Endothelial cell of umbilical vein (primary cell): ENCODE results near the gene CISD2. TPM values are rescaled to one million over a fixed set of nuclear protein-coding genes. Genes with fewer than 3 reads are reported as not detected.
"Not testable (repeated sequence)": the region's sequence is repeated elsewhere in the genome, so short reads cannot be mapped to it uniquely, and the experiment has no call there.

Experiments used
- BruUV-seq: library from RNA; stranded (reverse); fragments of 400-500 nt; replicated peaks from 2 replicates; lab custom pipeline; 2021; lab: Mats Ljungman, UMichigan
- CTCF ChIA-PET: fragments of 300-600, 350-600 bp; sonication (Branson Sonifier 250); formaldehyde crosslinking; loops from one replicate; lab custom pipeline; 2021; ENCODE audit warnings: antibody characterized with exemption, inconsistent platforms; lab: Charles Lee
- POLR2A ChIA-PET: fragments of 300-600, 350-600 bp; sonication (Branson Sonifier 250); formaldehyde crosslinking; loops from one replicate; lab custom pipeline; 2021; ENCODE audit warnings: antibody characterized with exemption, inconsistent platforms; lab: Charles Lee
- DNase-seq: peaks from one replicate; pipeline ENCODE4 v3.0.0-alpha.2; 2011; ENCODE audit warnings: low read depth, low spot score
- FAIRE-seq: peaks from 2 replicates; lab custom pipeline; 2011; peaks lifted over from hg19 to GRCh38; lab: Jason Lieb, UNC
- H2AFZ ChIP-seq: 2 replicates; pipeline ENCODE4 v1.6.0; 2012; ENCODE audit warnings: low read depth, low read length, control low read depth, inconsistent platforms
- H3K27ac ChIP-seq: 2 replicates; pipeline ENCODE4 v1.5.1; 2011; ENCODE audit warnings: low read depth, mild to moderate bottlenecking, control low read depth, low read length, moderate library complexity; ENCODE audit not compliant: insufficient read depth
- H3K27me3 ChIP-seq, 2 experiments: 2 replicates each; pipeline versions ENCODE4 v1.6.0 to v1.6.1; 2011; ENCODE audit warnings: low read length in 2 of 2, mixed read lengths in 1 of 2; ENCODE audit not compliant: control insufficient read depth in 2 of 2, insufficient read depth in 2 of 2
- H3K36me3 ChIP-seq, 2 experiments: 2 replicates in 1 of 2; 3 replicates in 1 of 2; pipeline ENCODE4 v1.5.1; 2011; ENCODE audit warnings: low read length in 2 of 2, mild to moderate bottlenecking in 1 of 2, moderate library complexity in 1 of 2; ENCODE audit not compliant: control insufficient read depth in 2 of 2, insufficient read depth in 2 of 2; ENCODE audit errors: extremely low read depth in 1 of 2
- H3K4me1 ChIP-seq: 3 replicates; pipeline ENCODE4 v1.5.1; 2011; ENCODE audit warnings: mild to moderate bottlenecking, low read length; ENCODE audit not compliant: control insufficient read depth, insufficient read depth; ENCODE audit errors: extremely low read depth
- H3K4me2 ChIP-seq: 2 replicates; pipeline ENCODE4 v1.6.1; 2011; ENCODE audit warnings: low read length, control low read depth, mixed read lengths; ENCODE audit not compliant: insufficient read depth
- H3K4me3 ChIP-seq, 3 experiments: fragments of 200-600 bp in 1 of 3; sonication (generic), shearing (Covaris generic) in 1 of 3; replicated peaks in 1 of 3; 2 replicates each; pipeline ENCODE4 v1.5.1; 2011 to 2016; ENCODE audit warnings: control low read depth in 3 of 3, low read length in 3 of 3, mild to moderate bottlenecking in 2 of 3, inconsistent platforms in 1 of 3, low read depth in 1 of 3, moderate library complexity in 1 of 3; ENCODE audit not compliant: insufficient read depth in 1 of 3
- H3K79me2 ChIP-seq: 2 replicates; pipeline ENCODE4 v1.6.0; 2012; ENCODE audit warnings: low read length, inconsistent platforms; ENCODE audit not compliant: control insufficient read depth, insufficient read depth
- H3K9ac ChIP-seq: replicated peaks from 2 replicates; pipeline ENCODE3; 2011; ENCODE audit warnings: low read length, control low read depth; ENCODE audit not compliant: insufficient read depth; ENCODE audit errors: extremely low read depth
- H3K9me1 ChIP-seq: replicated peaks from 3 replicates; pipeline ENCODE4 v1.6.0; 2011; ENCODE audit warnings: mild to moderate bottlenecking, low read length; ENCODE audit not compliant: control insufficient read depth, insufficient read depth; ENCODE audit errors: extremely low read depth
- H3K9me3 ChIP-seq: replicated peaks from 2 replicates; pipeline ENCODE4 v1.5.1; 2012; ENCODE audit warnings: low read length, inconsistent platforms; ENCODE audit not compliant: control insufficient read depth, insufficient read depth
- H4K20me1 ChIP-seq: replicated peaks from 2 replicates; pipeline ENCODE3; 2011; ENCODE audit warnings: mild to moderate bottlenecking, low read length; ENCODE audit not compliant: control insufficient read depth, insufficient read depth; ENCODE audit errors: extremely low read depth
- GATA2 ChIP-seq: IDR thresholded peaks from 2 replicates; pipeline ENCODE4 v1.7.0; 2011; ENCODE audit warnings: low read depth, mild to moderate bottlenecking, moderate library complexity, mixed read lengths, low read length; ENCODE audit not compliant: insufficient read length, insufficient read depth
- POLR2A ChIP-seq: IDR thresholded peaks from 2 replicates; pipeline ENCODE4 v1.6.1; 2012; ENCODE audit warnings: low read depth, mild to moderate bottlenecking, control low read depth, low read length
- POLR2AphosphoS5 ChIP-seq: IDR thresholded peaks from 2 replicates; pipeline ENCODE4 v1.6.1; 2012; ENCODE audit warnings: low read depth, mild to moderate bottlenecking, control low read depth, low read length, moderate library complexity; ENCODE audit not compliant: insufficient read depth
- dilution Hi-C: fragments of 300-500 bp; cut with MboI; formaldehyde crosslinking; loops from one replicate; pipeline ENCODE4 v1.15.0; 2019; ENCODE audit warnings: low sequenced_read_pairs; ENCODE audit not compliant: extremely low pct_ligation_motif_present
- intact Hi-C: fragments of 100-400 bp; cut with micrococcal nuclease; formaldehyde crosslinking; loops from one replicate; pipeline ENCODE4 v1.10.0; 2022
- polyA plus RNA-seq, 4 experiments: library from polyadenylated mRNA; depleted of rRNA in 3 of 4; stranded (reverse) in 3 of 4; unstranded in 1 of 4; fragments of >200 nt; gene quantifications; 2 replicates each; pipeline versions ENCODE4 v1.2.1 to v1.2.3, GENCODE V29; 2011 to 2012; ENCODE audit warnings: missing spikeins in 1 of 4
- total RNA-seq: library from RNA; stranded (reverse); gene quantifications from 2 replicates; pipeline ENCODE4 v1.2.3, GENCODE V29; 2021
- TF ChIP-seq, protein P1 (sequence below), 2 donors: IDR thresholded peaks; 1 replicate in 1 of 2; 2 replicates in 1 of 2; pipeline ENCODE4 v1.5.1; 2011; ENCODE audit warnings: low read length in 2 of 2, mild to moderate bottlenecking in 2 of 2, moderate library complexity in 2 of 2, control low read depth in 1 of 2, inconsistent platforms in 1 of 2, low read depth in 1 of 2; ENCODE audit not compliant: insufficient read depth in 1 of 2; ENCODE audit errors: extremely low read depth in 1 of 2

CISD2 gene
- total and polyA plus RNA-seq, 2 donors (not counting 3 experiments of a cell fraction or from before 2014, with no cell fraction given), result 14.6 to 28.4 TPM

DNA sequence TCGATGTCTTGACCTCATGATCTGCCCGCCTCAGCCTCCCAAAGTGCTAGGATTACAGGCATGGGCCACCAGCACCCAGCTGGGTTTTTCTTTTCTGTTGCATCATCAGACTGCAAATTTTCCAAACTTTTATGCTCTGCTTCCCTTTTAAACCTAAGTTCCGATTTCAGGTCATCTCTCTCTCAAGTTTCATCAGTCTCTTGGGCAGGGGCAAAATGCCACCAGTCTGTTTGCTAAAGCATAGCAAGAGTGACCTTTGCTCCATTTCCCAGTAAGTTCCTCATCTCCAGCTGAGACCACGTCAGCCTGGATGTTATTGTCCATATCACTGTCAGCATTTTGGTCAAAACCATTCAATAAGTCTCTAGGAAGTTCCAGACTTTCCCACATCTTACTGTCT lies 9.6 kb downstream of the CISD2 start:
- CTCF ChIA-PET, result interaction anchor here (1.0 kb wide), 1 partner anchor 9 kb away, joined by 4 read pairs; the partner anchor contains the start of gene CISD2
- DNase-seq, H3K4me3 ChIP-seq, dilution Hi-C loops, H3K4me2 ChIP-seq, H3K9ac ChIP-seq, H3K9me3 ChIP-seq, BruUV-seq, intact Hi-C loops, FAIRE-seq, H3K4me1 ChIP-seq, H3K9me1 ChIP-seq, H4K20me1 ChIP-seq, H2AFZ ChIP-seq, POLR2A ChIA-PET, H3K36me3 ChIP-seq, H3K27me3 ChIP-seq, H3K27ac ChIP-seq: not testable (repeated sequence)
- peaks cover 11% of the 10 kb centered on the region for H3K79me2 ChIP-seq

DNA sequence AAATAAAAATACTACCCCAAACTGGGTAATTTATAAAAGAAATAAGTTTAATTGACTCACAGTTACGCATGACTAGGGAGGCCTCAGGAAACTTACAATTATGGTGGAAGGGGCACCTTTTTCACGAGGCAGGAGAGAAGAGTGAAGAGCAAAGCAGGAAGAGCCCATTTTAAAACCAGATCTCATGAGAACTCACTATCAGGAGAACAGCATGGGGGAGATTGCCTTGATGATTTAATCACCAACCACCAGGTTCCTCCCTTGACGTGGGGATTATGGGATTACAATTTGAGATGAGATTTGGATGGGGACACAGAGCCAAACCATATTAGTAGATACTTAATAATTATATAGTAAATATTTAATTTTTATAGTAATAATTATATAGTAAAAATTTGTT lies 10.1 kb downstream of the CISD2 start:
- TF ChIP-seq POLR2A (no peak), GATA2 (no peak), POLR2AphosphoS5 (no peak)
- TF ChIP-seq, protein P1, sequence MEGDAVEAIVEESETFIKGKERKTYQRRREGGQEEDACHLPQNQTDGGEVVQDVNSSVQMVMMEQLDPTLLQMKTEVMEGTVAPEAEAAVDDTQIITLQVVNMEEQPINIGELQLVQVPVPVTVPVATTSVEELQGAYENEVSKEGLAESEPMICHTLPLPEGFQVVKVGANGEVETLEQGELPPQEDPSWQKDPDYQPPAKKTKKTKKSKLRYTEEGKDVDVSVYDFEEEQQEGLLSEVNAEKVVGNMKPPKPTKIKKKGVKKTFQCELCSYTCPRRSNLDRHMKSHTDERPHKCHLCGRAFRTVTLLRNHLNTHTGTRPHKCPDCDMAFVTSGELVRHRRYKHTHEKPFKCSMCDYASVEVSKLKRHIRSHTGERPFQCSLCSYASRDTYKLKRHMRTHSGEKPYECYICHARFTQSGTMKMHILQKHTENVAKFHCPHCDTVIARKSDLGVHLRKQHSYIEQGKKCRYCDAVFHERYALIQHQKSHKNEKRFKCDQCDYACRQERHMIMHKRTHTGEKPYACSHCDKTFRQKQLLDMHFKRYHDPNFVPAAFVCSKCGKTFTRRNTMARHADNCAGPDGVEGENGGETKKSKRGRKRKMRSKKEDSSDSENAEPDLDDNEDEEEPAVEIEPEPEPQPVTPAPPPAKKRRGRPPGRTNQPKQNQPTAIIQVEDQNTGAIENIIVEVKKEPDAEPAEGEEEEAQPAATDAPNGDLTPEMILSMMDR (IDR thresholded peaks at IDR 0.05; ENCODE audit: extremely low read depth in 1 of 2, insufficient read depth in 1 of 2, low read depth in 1 of 2, low read length in 2 of 2), result no peak
- Histone ChIP-seq H3K27ac (no peak overlapping the region), H3K9ac (no peak overlapping the region), H3K36me3 (no peaks in the 10 kb centered on the region), H3K27me3 (no peaks in the 10 kb centered on the region), H3K4me2 (no peak overlapping the region), H3K9me3 (no peaks in the 10 kb centered on the region), H3K9me1 (no peaks in the 10 kb centered on the region), H3K4me1 (no peaks in the 10 kb centered on the region), H4K20me1 (no peaks in the 10 kb centered on the region), H2AFZ (no peak overlapping the region), H3K79me2 (peaks cover 11% of the 10 kb centered on the region), H3K4me3 (no peak overlapping the region)
- dilution Hi-C loops, result no loop called here
- DNase-seq (no peak), FAIRE-seq (no peak)
- ChIA-PET POLR2A (no interaction called here), CTCF (no interaction called here)
- no TSS peak for BruUV-seq
- intact Hi-C loops, result no loop called here
